Activated naive CD4-positive, alpha-beta T cell treated with anti-CD3 and anti-CD28 coated beads, Interleukin-2, amount 50 U/mL, for 24 hours (primary cell): ENCODE measurements around the gene TSPAN15.

Source experiments
- H3K27ac Mint-ChIP-seq: one replicate; pipeline ENCODE4 v1.8.0; 2021; ENCODE audit warnings: mild to moderate bottlenecking, mixed read lengths
- H3K27me3 Mint-ChIP-seq: one replicate; pipeline ENCODE4 v1.8.0; 2021; ENCODE audit warnings: mixed read lengths
- H3K36me3 Mint-ChIP-seq: one replicate; pipeline ENCODE4 v1.8.0; 2021; ENCODE audit warnings: mixed read lengths
- H3K4me1 Mint-ChIP-seq: one replicate; pipeline ENCODE4 v1.8.0; 2021; ENCODE audit warnings: mixed read lengths
- H3K4me3 Mint-ChIP-seq: one replicate; pipeline ENCODE4 v1.8.0; 2021; ENCODE audit warnings: mild to moderate bottlenecking, mixed read lengths
- H3K9me3 Mint-ChIP-seq: one replicate; pipeline ENCODE4 v1.8.0; 2021; ENCODE audit warnings: mixed read lengths

TSPAN15 gene

GRCh38 chr10:69465457-69466157 is 14.3 kb downstream of the TSPAN15 start:
- Mint-ChIP-seq H3K9me3 (no peaks in the 10 kb centered on the region), H3K27me3 (no peaks in the 10 kb centered on the region), H3K36me3 (no peaks in the 10 kb centered on the region), H3K27ac (no peak overlapping the region), H3K4me1 (peaks cover 12% of the 10 kb centered on the region), H3K4me3 (no peak overlapping the region)

GRCh38 chr10:69466158-69466490 is 14.9 kb downstream of the TSPAN15 start:
- no peak overlapping the region for H3K27ac Mint-ChIP-seq
- no peaks in the 10 kb centered on the region for H3K27me3 Mint-ChIP-seq
- no peaks in the 10 kb centered on the region for H3K36me3 Mint-ChIP-seq
- H3K4me1 Mint-ChIP-seq, result peaks cover 12% of the 10 kb centered on the region
- no peaks in the 10 kb centered on the region for H3K9me3 Mint-ChIP-seq
- no peak overlapping the region for H3K4me3 Mint-ChIP-seq

- Mint-ChIP-seq H3K27ac (no peak overlapping the region), H3K4me3 (no peak overlapping the region), H3K36me3 (no peaks in the 10 kb centered on the region), H3K9me3 (no peaks in the 10 kb centered on the region), H3K27me3 (no peaks in the 10 kb centered on the region), H3K4me1 (peaks cover 12% of the 10 kb centered on the region)
Measured at GRCh38 chr10:69466689-69467088, 15.4 kb downstream of the TSPAN15 start.

DNA sequence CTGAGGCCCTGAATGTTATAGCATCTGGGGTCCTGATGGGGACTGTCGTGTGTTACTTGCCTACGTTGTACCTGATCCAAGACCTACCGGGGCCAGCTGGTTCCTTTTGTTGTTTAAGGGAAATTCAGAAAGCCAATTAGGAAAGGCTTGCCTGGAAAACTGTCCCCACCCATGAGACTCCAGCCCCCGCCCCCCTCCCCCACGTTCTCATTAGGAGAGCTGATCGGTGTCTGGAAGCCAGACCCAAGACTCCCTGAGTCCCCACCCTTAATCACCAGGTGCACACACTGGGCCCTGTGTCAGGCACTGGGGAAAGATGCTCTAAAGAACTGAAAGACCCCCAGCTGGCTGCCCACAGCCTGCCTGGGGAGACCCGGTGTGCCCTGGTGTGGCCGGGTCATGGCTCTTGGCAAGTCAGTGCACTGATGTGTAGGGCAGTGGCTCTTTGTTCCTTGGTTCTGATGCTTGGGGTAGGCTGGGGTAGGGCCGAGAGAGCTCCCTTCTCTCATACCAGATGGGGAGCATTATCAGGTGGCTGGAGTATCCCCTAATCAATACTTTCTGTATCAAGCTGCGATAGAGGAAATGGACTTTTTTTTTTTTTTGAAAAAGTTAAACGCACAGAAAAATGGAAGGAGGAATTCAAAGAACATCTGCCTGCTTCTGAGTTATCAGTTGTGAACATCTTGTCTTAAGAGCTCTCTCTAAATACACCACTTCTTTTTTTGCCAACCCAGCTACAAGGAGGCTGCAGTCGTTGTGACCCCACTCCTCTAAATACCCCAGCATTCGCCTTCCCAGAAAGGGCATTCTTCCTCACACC is 16.9 kb downstream of the TSPAN15 start:
- Mint-ChIP-seq H3K4me3 (no peak overlapping the region), H3K27ac (no peak overlapping the region)

GRCh38 chr10:69468751-69469089 is 17.5 kb downstream of the TSPAN15 start:
- Mint-ChIP-seq H3K9me3 (no peaks in the 10 kb centered on the region), H3K27ac (no peak overlapping the region), H3K27me3 (no peaks in the 10 kb centered on the region), H3K4me3 (no peak overlapping the region), H3K36me3 (no peaks in the 10 kb centered on the region), H3K4me1 (peaks cover 12% of the 10 kb centered on the region)

More for the DNA sequence above, 16.9 kb downstream of the TSPAN15 start:
- peaks cover 12% of the 10 kb centered on the region for H3K4me1 Mint-ChIP-seq
- H3K36me3 Mint-ChIP-seq, result no peaks in the 10 kb centered on the region
- H3K27me3 Mint-ChIP-seq, result no peaks in the 10 kb centered on the region
- H3K9me3 Mint-ChIP-seq, result no peaks in the 10 kb centered on the region

GRCh38 chr10:69469976-69470375 is 18.7 kb downstream of the TSPAN15 start:
- no peak overlapping the region for H3K27ac Mint-ChIP-seq
- H3K9me3 Mint-ChIP-seq, result no peaks in the 10 kb centered on the region
- no peak overlapping the region for H3K4me3 Mint-ChIP-seq
- H3K4me1 Mint-ChIP-seq, result peaks cover 10% of the 10 kb centered on the region
- peaks cover 1% of the 10 kb centered on the region for H3K27me3 Mint-ChIP-seq
- no peaks in the 10 kb centered on the region for H3K36me3 Mint-ChIP-seq

- no peak overlapping the region for H3K4me3 Mint-ChIP-seq
- peaks cover 2% of the 10 kb centered on the region for H3K4me1 Mint-ChIP-seq
- no peak overlapping the region for H3K27ac Mint-ChIP-seq
- H3K27me3 Mint-ChIP-seq, result peaks cover 1% of the 10 kb centered on the region
- no peaks in the 10 kb centered on the region for H3K9me3 Mint-ChIP-seq
- no peaks in the 10 kb centered on the region for H3K36me3 Mint-ChIP-seq
Measured at GRCh38 chr10:69470463-69471384, 19.5 kb downstream of the TSPAN15 start.

DNA sequence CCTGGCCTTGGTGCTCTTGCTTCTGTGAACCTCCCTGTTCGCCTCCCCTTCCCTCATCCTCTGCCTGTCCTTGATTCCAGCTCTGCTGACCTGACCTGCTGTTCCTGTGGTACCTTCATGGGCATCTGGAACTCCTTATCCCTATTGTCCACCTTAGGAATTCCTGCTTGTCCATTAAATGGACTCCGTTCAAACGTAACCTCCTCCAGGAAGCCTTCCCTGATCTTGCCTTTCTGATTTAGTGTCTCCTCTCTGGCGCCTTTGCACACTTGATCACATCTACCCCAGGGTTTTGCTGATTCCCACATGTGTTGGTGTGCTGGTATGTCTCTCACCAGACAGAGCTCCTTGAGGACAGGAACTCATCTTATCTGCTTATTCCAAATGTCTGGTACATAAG is 20.9 kb downstream of the TSPAN15 start:
- Mint-ChIP-seq H3K4me1 (no peaks in the 10 kb centered on the region), H3K4me3 (no peak overlapping the region), H3K9me3 (no peaks in the 10 kb centered on the region), H3K27me3 (peaks cover 1% of the 10 kb centered on the region), H3K36me3 (no peaks in the 10 kb centered on the region), H3K27ac (no peak overlapping the region)

DNA sequence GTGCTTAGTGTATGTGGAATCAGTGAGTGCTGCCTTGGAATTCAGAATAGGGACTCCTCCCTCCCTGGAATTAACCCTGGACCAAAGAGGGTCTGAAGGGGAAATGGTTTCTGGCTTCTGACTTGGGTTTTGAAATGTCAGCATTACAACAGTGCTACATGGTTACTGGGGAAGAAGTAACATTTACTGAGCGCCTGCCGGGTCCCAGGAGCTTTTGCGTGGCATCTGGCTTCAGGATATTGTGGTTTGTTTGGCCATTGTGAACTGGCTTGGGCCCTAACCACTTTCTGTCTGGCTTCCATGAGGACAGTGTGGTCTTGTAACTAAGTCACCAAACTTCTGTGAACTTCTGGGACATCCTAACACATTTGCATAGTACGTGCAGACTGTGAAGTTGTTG is 21.3 kb downstream of the TSPAN15 start:
- Mint-ChIP-seq H3K36me3 (no peaks in the 10 kb centered on the region), H3K9me3 (no peaks in the 10 kb centered on the region), H3K27ac (no peak overlapping the region)

GRCh38 chr10:69473304-69473990 is 22.2 kb downstream of the TSPAN15 start:
- Mint-ChIP-seq H3K4me3 (no peak overlapping the region), H3K4me1 (no peaks in the 10 kb centered on the region), H3K27me3 (peaks cover 1% of the 10 kb centered on the region), H3K36me3 (no peaks in the 10 kb centered on the region), H3K9me3 (no peaks in the 10 kb centered on the region), H3K27ac (no peak overlapping the region)

More for the DNA sequence above, 21.3 kb downstream of the TSPAN15 start:
- Mint-ChIP-seq H3K4me1 (no peaks in the 10 kb centered on the region), H3K4me3 (no peak overlapping the region), H3K27me3 (peaks cover 1% of the 10 kb centered on the region)

- peaks cover 1% of the 10 kb centered on the region for H3K27me3 Mint-ChIP-seq
- no peak overlapping the region for H3K27ac Mint-ChIP-seq
- H3K9me3 Mint-ChIP-seq, result no peaks in the 10 kb centered on the region
- no peak overlapping the region for H3K4me3 Mint-ChIP-seq
- no peaks in the 10 kb centered on the region for H3K36me3 Mint-ChIP-seq
- no peaks in the 10 kb centered on the region for H3K4me1 Mint-ChIP-seq
Measured at GRCh38 chr10:69474742-69475432, 23.6 kb downstream of the TSPAN15 start.

DNA sequence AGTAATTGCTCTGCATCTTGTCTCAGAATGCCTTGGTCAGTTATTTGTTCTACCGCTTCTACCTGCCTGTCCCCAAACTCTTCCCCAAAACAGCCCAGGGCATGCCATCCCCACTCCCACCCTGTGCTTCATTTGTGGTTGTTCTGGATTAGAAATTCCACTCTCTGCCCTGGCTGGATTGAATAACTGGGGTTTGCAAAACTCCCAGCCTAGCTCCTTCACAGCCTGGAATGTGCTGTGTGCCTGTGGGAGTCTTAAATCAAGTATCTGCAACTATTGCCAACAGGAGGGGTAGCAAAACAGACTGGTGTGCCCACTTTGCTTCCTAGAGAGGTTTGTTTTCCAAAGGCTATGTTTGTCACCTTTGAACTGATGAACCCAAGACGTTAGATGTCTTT is 24.2 kb downstream of the TSPAN15 start:
- H3K4me3 Mint-ChIP-seq, result no peak overlapping the region
- H3K36me3 Mint-ChIP-seq, result no peaks in the 10 kb centered on the region
- no peak overlapping the region for H3K27ac Mint-ChIP-seq
- no peaks in the 10 kb centered on the region for H3K9me3 Mint-ChIP-seq
- peaks cover 1% of the 10 kb centered on the region for H3K27me3 Mint-ChIP-seq
- H3K4me1 Mint-ChIP-seq, result no peaks in the 10 kb centered on the region

GRCh38 chr10:69477968-69478597 is 26.8 kb downstream of the TSPAN15 start:
- no peaks in the 10 kb centered on the region for H3K4me1 Mint-ChIP-seq
- H3K36me3 Mint-ChIP-seq, result no peaks in the 10 kb centered on the region
- H3K4me3 Mint-ChIP-seq, result no peak overlapping the region
- no peaks in the 10 kb centered on the region for H3K9me3 Mint-ChIP-seq
- H3K27ac Mint-ChIP-seq, result no peak overlapping the region
- peaks cover 1% of the 10 kb centered on the region for H3K27me3 Mint-ChIP-seq

- Mint-ChIP-seq H3K36me3 (no peaks in the 10 kb centered on the region), H3K9me3 (no peaks in the 10 kb centered on the region), H3K27me3 (no peaks in the 10 kb centered on the region), H3K4me1 (no peaks in the 10 kb centered on the region), H3K27ac (no peak overlapping the region), H3K4me3 (no peak overlapping the region)
Measured at GRCh38 chr10:69479240-69480067, 28.2 kb downstream of the TSPAN15 start.
